Measurements from ENCODE around the gene NAALAD2. TPM values are rescaled to one million over a fixed set of nuclear protein-coding genes. Genes with fewer than 3 reads are reported as not detected.

NAALAD2 gene
- total RNA-seq, 1 experiment from 2014 or later, result 3.9 TPM

DNA sequence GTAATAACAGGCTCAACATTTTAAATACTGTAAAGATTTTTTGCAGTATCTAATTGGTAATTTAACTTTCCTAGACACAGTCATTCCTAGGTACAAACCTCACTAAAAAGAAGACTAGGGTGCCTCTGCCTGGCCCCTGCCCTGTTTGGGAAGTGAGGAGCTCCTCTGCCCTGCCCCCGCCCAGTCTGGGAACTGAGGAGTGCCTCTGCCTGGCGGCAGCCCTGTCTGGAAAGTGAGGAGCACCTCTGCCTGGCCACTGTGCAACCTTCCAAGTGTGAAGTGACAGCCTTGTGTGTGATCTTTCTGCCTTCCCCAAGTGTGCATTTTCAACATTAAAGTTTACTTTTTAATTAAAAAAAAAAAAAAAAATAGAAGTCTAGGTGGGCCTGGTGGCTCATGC is 84.1 kb downstream of the NAALAD2 start:
- no peak overlapping the region for H3K4me3 ChIP-seq (ENCODE audit: low read depth, low read length, poor library complexity, severe bottlenecking)
- ChIA-PET CTCF (no interaction called here), POLR2A (ENCODE audit: low non-redundant PET) (no interaction called here)
- no peak overlapping the region for H3K27ac ChIP-seq (ENCODE audit: low read depth, low read length, poor library complexity, severe bottlenecking)
- BruUV-seq (replicated peaks), result no TSS peak
- H3K9me3 ChIP-seq (ENCODE audit: low read depth, low read length, poor library complexity, severe bottlenecking), result no peaks in the 10 kb centered on the region
- no peaks in the 10 kb centered on the region for H3K27me3 ChIP-seq (replicated peaks; ENCODE audit: insufficient read depth, low read depth, low read length, poor library complexity)
- intact Hi-C loops (cut with micrococcal nuclease; ENCODE audit: unreplicated experiment), result no loop called here
- DNase-seq (ENCODE audit: low spot score), result no peak
- TF ChIP-seq EZH2 (IDR thresholded peaks at IDR 0.05; ENCODE audit: borderline replicate concordance, low read depth, low read length, poor library complexity, severe bottlenecking), result no peak
- TF ChIP-seq, protein P1, sequence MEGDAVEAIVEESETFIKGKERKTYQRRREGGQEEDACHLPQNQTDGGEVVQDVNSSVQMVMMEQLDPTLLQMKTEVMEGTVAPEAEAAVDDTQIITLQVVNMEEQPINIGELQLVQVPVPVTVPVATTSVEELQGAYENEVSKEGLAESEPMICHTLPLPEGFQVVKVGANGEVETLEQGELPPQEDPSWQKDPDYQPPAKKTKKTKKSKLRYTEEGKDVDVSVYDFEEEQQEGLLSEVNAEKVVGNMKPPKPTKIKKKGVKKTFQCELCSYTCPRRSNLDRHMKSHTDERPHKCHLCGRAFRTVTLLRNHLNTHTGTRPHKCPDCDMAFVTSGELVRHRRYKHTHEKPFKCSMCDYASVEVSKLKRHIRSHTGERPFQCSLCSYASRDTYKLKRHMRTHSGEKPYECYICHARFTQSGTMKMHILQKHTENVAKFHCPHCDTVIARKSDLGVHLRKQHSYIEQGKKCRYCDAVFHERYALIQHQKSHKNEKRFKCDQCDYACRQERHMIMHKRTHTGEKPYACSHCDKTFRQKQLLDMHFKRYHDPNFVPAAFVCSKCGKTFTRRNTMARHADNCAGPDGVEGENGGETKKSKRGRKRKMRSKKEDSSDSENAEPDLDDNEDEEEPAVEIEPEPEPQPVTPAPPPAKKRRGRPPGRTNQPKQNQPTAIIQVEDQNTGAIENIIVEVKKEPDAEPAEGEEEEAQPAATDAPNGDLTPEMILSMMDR (conservative IDR thresholded peaks at IDR 0.05; ENCODE audit: low read depth, low read length), result no peak
- peaks cover 13% of the 10 kb centered on the region for H3K4me1 ChIP-seq (ENCODE audit: insufficient read depth, low read length, poor library complexity, severe bottlenecking)
- H3K36me3 ChIP-seq (ENCODE audit: insufficient read depth, low read length, poor library complexity, severe bottlenecking), result peaks cover 37% of the 10 kb centered on the region

DNA sequence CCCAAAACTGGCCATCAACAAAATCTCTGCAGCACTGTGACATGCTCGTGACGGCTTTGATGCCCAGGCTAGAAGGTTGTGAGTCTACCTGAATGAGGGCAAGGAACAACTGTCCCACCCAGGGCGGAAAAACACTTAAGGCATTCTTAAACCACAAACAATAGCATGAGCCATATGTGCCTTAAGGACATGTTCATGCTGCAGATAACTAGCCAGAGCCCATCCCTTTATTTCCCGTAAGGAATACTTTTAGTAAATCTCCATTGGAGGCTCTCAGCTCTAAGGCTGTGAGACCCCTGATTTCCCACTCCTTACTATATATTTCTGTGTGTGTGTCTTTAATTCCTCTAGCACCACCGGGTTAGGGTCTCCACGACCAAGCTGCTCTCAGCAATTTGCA is 85.0 kb downstream of the NAALAD2 start:
- intact Hi-C loops (cut with micrococcal nuclease; ENCODE audit: unreplicated experiment), result no loop called here
- Histone ChIP-seq H3K36me3 (ENCODE audit: insufficient read depth, low read length, poor library complexity, severe bottlenecking) (peaks cover 29% of the 10 kb centered on the region), H3K27ac (ENCODE audit: low read depth, low read length, poor library complexity, severe bottlenecking) (no peak overlapping the region), H3K4me3 (ENCODE audit: low read depth, low read length, poor library complexity, severe bottlenecking) (no peak overlapping the region), H3K4me1 (ENCODE audit: insufficient read depth, low read length, poor library complexity, severe bottlenecking) (peaks cover 20% of the 10 kb centered on the region), H3K9me3 (ENCODE audit: low read depth, low read length, poor library complexity, severe bottlenecking) (no peaks in the 10 kb centered on the region), H3K27me3 (replicated peaks; ENCODE audit: insufficient read depth, low read depth, low read length, poor library complexity) (no peaks in the 10 kb centered on the region)
- no peak for DNase-seq (ENCODE audit: low spot score)
- CTCF ChIA-PET, result no interaction called here
- no TSS peak for BruUV-seq (replicated peaks)
- no peak for TF ChIP-seq EZH2 (IDR thresholded peaks at IDR 0.05; ENCODE audit: borderline replicate concordance, low read depth, low read length, poor library complexity, severe bottlenecking)
- TF ChIP-seq, protein P1 (conservative IDR thresholded peaks at IDR 0.05; ENCODE audit: low read depth, low read length), result no peak
- POLR2A ChIA-PET (ENCODE audit: low non-redundant PET), result no interaction called here

DNA sequence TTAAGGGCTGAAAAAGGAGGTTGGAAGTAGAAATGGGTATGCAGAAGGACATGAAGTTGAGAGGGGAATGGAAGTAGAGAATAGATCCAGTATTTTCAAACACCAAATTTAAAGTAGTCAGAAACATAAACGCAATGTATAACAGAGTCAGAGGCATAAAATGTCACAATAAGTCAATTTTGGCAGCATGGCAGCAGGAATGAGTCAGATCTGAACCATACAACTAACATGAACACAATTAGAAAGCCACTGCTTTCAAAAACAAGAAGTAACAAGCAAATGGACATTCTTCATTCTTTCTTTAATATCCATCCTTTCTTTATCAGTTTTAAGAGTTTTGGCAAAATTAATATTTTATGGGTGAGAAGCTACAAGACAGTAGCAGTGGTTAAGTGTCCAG is 85.9 kb downstream of the NAALAD2 start:
- Histone ChIP-seq H3K9me3 (ENCODE audit: low read depth, low read length, poor library complexity, severe bottlenecking) (no peaks in the 10 kb centered on the region), H3K27me3 (replicated peaks; ENCODE audit: insufficient read depth, low read depth, low read length, poor library complexity) (no peaks in the 10 kb centered on the region), H3K27ac (ENCODE audit: low read depth, low read length, poor library complexity, severe bottlenecking) (peak overlapping the region; percentile 85), H3K4me1 (ENCODE audit: insufficient read depth, low read length, poor library complexity, severe bottlenecking) (peaks cover 20% of the 10 kb centered on the region), H3K4me3 (ENCODE audit: low read depth, low read length, poor library complexity, severe bottlenecking) (peak overlapping the region; percentile 73), H3K36me3 (ENCODE audit: insufficient read depth, low read length, poor library complexity, severe bottlenecking) (peaks cover 21% of the 10 kb centered on the region)
- CTCF ChIA-PET, result no interaction called here
- no TSS peak for BruUV-seq (replicated peaks)
- POLR2A ChIA-PET (ENCODE audit: low non-redundant PET), result no interaction called here
- DNase-seq (ENCODE audit: low spot score), result no peak
- intact Hi-C loops (cut with micrococcal nuclease; ENCODE audit: unreplicated experiment), result no loop called here
- no peak for TF ChIP-seq EZH2 (IDR thresholded peaks at IDR 0.05; ENCODE audit: borderline replicate concordance, low read depth, low read length, poor library complexity, severe bottlenecking)
- TF ChIP-seq, protein P1 (conservative IDR thresholded peaks at IDR 0.05; ENCODE audit: low read depth, low read length), result no peak
